ENCODE measurements around the gene ADAM10. TPM values are rescaled to one million over a fixed set of nuclear protein-coding genes. Genes with fewer than 3 reads are reported as not detected.

Gene ADAM10
- total RNA-seq, 4 donors from 2014 or later, result 112 to 157 (median 116) TPM

DNA sequence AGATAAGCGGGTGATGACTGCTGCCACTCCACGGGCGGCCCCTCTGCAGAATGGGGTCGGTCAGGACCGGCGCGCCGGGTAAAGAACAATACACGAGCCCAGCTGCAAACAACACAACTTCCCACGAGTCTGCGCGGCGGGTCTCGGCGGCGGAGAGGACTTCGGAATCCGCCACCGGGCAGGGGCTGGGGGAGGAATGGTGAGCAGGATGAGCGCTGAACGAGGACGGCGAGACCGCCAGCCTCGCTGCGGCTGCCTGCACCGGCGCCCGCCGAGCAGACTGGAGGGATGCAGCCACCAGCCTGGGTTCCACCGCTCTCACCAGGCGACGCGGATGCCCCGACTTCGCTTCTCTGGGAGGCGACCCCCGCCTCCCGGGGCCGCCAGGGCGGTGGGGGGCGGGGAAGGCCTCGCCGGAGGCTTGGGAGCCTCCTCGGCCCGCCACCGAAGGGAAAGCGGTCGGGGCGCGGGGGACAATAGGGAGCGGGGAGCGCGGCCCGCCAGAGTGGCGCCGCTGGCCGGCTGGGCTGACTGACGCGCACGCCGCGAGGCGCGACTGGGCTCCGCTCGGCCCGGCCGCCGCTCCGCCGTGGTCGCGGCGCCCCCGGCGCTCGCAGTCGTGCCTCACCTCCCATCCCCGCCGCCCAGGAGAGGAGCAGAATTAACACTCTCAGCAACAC, 515 bp downstream of the ADAM10 start:
- no peaks in the 10 kb centered on the region for H3K9me3 ChIP-seq
- DNase-seq, result peak; percentile 50 to 56
- WGBS, 2 donors, result 0 to 2% methylated on average over 9 to 17 of the region's 81 CpGs
- no peaks in the 10 kb centered on the region for H3K36me3 ChIP-seq
- H3K4me3 ChIP-seq (replicated peaks in 1 of 3), result peak overlapping the region; percentile 78 to 85 (median 78)
- peak overlapping the region; percentile 93 to 96 (median 95) for H3K27ac ChIP-seq
- TF ChIP-seq, protein P1, sequence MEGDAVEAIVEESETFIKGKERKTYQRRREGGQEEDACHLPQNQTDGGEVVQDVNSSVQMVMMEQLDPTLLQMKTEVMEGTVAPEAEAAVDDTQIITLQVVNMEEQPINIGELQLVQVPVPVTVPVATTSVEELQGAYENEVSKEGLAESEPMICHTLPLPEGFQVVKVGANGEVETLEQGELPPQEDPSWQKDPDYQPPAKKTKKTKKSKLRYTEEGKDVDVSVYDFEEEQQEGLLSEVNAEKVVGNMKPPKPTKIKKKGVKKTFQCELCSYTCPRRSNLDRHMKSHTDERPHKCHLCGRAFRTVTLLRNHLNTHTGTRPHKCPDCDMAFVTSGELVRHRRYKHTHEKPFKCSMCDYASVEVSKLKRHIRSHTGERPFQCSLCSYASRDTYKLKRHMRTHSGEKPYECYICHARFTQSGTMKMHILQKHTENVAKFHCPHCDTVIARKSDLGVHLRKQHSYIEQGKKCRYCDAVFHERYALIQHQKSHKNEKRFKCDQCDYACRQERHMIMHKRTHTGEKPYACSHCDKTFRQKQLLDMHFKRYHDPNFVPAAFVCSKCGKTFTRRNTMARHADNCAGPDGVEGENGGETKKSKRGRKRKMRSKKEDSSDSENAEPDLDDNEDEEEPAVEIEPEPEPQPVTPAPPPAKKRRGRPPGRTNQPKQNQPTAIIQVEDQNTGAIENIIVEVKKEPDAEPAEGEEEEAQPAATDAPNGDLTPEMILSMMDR (IDR thresholded peaks at IDR 0.05), result peak in 1 of 6 experiments; percentile 5
- no peak for TF ChIP-seq POLR2A (IDR thresholded peaks at IDR 0.05)
- intact Hi-C loops (cut with DNase I), result loop anchor here (10.0 kb wide), 1 partner anchor 54 kb away; no protein-coding TSS in a partner anchor
- no peaks in the 10 kb centered on the region for H3K27me3 ChIP-seq
- H3K4me1 ChIP-seq, result peaks cover 11 to 21% of the 10 kb centered on the region in 2 donors

DNA sequence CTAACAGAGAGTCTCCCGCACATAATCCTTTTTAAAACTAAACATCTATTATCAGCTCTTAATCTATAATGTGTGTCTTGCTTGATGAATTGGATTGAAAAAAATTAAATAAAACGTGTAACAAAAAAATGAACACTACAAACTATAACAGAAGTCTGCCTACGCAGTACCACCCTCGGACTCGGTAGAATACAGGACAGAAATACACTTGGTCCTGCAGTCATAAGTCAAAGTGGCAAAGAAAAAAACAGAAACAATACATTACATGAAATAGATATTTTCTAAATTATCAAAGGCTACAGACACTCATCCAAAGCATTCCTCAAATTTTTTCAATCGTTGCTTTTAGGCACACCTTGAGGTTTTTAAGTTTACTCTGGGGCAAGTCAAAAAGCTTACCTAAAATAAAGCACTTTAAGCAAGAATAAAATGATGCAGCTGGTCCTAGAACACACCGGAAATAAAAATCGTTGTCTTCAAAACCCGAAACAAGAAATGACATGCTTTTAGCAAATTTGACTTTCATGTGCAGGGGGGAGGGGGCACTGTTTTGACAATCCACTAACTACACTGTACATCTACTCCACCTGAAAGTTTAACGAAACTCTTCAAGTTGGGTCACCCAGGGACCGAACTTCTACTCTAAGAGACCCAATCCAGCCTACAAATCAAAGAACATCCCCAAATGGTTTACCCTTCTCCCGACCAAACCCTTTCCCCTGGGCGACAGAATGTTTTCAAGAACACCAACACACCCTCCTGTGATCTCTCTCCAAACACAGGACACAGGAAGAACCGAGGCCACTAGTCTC, 1.3 kb downstream of the ADAM10 start:
- intact Hi-C loops (cut with DNase I), result loop anchor here (10.0 kb wide), 1 partner anchor 53 kb away; no protein-coding TSS in a partner anchor
- WGBS, 2 donors, result 10% methylated on average over 14 of the region's 14 CpGs
- DNase-seq, result no peak
- H3K4me1 ChIP-seq, result peaks cover 11 to 27% of the 10 kb centered on the region in 2 donors
- H3K27me3 ChIP-seq, result no peaks in the 10 kb centered on the region
- H3K27ac ChIP-seq, result peak overlapping the region; percentile 93 to 96 (median 95)
- TF ChIP-seq, protein P1 (IDR thresholded peaks at IDR 0.05), result no peak
- no peak for TF ChIP-seq POLR2A (IDR thresholded peaks at IDR 0.05)
- no peaks in the 10 kb centered on the region for H3K9me3 ChIP-seq
- no peaks in the 10 kb centered on the region for H3K36me3 ChIP-seq
- H3K4me3 ChIP-seq (replicated peaks in 1 of 3), result peak overlapping the region; percentile 78 to 85 (median 78)

DNA sequence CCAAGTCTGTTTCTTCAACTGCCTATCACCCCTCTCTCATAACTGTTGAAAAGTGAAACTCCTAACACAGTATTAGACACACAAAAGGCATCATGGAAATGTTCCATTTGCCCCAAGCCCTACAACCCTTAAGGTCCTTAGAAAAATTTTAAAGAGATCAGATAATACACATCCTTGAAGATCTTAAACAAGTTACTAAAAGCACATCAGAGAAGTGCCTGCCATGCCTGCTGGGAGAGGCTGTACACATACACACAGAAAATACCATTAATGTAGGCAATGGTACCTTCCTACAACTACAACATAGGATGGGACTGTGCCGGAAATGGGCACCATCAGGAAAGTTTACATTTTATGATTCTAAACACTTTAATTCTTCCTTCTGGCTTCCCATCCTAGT, 3.3 kb downstream of the ADAM10 start:
- Histone ChIP-seq H3K27me3 (no peaks in the 10 kb centered on the region), H3K4me1 (peaks cover 15 to 42% of the 10 kb centered on the region in 2 donors), H3K36me3 (no peaks in the 10 kb centered on the region), H3K4me3 (replicated peaks in 1 of 3) (no peak overlapping the region), H3K9me3 (no peaks in the 10 kb centered on the region), H3K27ac (no peak overlapping the region)
- intact Hi-C loops (cut with DNase I), result loop anchor here (10.0 kb wide), 1 partner anchor 51 kb away; no protein-coding TSS in a partner anchor
- TF ChIP-seq, protein P1 (IDR thresholded peaks at IDR 0.05), result no peak
- WGBS, 2 donors, result 95 to 96% methylated on average over 1 of the region's 1 CpG
- DNase-seq, result no peak

DNA sequence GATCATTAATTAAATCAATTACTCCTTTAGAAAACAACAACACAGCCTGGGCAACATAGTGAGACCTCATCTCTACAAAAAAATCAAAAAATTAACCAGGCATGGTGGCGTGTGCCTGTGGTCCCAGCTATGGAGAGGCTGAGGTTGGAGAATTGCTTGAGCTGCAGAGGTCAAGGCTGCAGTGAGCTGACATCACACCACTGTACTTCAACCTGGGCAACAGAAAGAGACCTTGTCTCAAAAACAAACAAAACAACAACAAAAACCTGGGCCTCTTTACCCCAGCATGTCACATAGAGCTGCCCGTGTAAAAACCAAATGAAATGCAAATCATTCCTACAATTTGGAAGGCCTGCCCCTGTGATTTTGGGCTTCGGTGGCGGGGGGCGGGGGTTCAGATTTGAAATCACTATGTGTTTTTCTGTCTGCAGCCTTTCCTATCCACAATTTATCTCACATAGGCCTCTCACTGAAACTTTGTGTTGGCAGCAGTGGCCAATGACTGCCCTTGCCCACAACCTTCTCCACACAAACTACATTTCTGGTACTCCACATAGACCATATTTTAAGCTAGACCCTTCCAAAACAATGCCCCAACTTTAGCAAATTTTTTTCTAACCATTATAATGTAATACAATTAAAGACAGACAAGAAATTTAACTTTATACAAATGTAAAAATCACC, 6.5 kb downstream of the ADAM10 start:
- intact Hi-C loops (cut with DNase I), result loop anchor here (10.0 kb wide), 1 partner anchor 48 kb away; no protein-coding TSS in a partner anchor
- H3K9me3 ChIP-seq, result no peaks in the 10 kb centered on the region
- no peak for DNase-seq
- H3K4me3 ChIP-seq (replicated peaks in 1 of 3), result no peak overlapping the region
- H3K4me1 ChIP-seq, result peaks cover 20 to 48% of the 10 kb centered on the region in 2 donors
- no peaks in the 10 kb centered on the region for H3K27me3 ChIP-seq
- 90% methylated on average over 5 of the region's 5 CpGs for WGBS, 2 donors
- H3K36me3 ChIP-seq, result no peaks in the 10 kb centered on the region
- no peak overlapping the region for H3K27ac ChIP-seq
- TF ChIP-seq, protein P1 (IDR thresholded peaks at IDR 0.05), result no peak
- TF ChIP-seq POLR2A (IDR thresholded peaks at IDR 0.05), result no peak
